AG10803 (cell line): Measurements from ENCODE around the gene SFXN3.

Experiments
- DNase-seq: peaks from one replicate; pipeline ENCODE4 v3.0.0; 2010; ENCODE audit warnings: low read depth
- H3K4me3 ChIP-seq: 2 replicates; pipeline ENCODE4 v1.5.1; 2011; ENCODE audit warnings: mild to moderate bottlenecking, low read length, control low read depth
- TF ChIP-seq, protein P1 (sequence below): conservative IDR thresholded peaks from 2 replicates; pipeline ENCODE4 v1.5.1; 2011; ENCODE audit warnings: mild to moderate bottlenecking, low read length, control low read depth, inconsistent platforms

The SFXN3 gene

DNA sequence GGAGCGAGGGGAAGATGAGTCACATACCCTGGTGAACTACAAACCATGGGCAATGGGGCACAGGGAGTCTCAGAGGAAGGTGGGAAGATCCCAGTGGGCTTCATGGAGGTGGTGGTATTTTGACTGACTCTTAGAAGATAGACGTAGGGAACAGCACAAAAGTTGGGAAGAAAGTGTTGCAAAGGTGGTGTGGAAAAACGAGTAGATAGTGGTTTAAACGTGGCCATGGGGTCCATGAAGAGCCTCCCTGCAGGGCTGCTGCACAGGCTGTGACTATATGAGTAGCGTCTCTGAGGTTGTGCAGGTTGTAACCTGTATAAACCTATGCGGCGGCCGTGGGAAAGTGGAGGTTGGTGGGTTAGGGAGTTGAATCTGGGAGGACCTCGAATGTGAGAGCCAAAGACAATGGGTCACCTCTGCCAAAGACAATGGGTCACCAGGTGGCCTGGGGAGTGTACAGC is 17.6 kb upstream of the SFXN3 start:
- TF ChIP-seq, protein P1, sequence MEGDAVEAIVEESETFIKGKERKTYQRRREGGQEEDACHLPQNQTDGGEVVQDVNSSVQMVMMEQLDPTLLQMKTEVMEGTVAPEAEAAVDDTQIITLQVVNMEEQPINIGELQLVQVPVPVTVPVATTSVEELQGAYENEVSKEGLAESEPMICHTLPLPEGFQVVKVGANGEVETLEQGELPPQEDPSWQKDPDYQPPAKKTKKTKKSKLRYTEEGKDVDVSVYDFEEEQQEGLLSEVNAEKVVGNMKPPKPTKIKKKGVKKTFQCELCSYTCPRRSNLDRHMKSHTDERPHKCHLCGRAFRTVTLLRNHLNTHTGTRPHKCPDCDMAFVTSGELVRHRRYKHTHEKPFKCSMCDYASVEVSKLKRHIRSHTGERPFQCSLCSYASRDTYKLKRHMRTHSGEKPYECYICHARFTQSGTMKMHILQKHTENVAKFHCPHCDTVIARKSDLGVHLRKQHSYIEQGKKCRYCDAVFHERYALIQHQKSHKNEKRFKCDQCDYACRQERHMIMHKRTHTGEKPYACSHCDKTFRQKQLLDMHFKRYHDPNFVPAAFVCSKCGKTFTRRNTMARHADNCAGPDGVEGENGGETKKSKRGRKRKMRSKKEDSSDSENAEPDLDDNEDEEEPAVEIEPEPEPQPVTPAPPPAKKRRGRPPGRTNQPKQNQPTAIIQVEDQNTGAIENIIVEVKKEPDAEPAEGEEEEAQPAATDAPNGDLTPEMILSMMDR = no peak
- no peak overlapping the region for H3K4me3 ChIP-seq
- DNase-seq = no peak

DNA sequence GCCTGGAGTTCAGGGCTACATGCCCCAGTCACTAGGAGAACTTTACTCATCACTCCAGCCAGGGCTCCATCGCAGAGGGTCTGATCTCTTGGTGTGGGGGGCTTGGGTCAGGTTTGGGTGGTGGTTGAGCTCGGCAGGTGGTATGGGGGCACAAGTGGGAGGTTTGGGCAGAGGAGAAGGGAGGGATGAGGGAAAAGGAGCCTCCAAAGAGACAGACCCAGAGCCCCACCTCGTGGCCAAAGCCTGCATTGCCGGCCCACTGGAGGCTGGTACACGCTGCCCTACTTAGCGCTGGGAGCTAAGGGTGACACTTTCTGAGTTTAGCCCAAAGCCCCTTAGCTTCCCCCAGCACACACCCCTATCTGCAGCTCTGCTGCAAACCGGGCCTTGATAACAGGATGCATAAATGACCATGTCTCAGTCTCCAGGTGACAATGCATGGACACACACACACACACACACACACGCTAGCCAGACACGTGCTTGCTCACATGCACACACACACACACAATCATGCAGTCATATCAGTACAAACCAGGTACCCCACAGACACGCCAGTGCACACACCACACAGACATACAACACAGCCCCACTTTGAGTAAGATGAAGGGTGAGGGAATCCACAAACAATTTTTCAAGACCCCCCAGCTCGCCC is 16.7 kb upstream of the SFXN3 start:
- TF ChIP-seq, protein P1 = peak; percentile 94
- H3K4me3 ChIP-seq = no peak overlapping the region
- DNase-seq = peak; percentile 47

DNA sequence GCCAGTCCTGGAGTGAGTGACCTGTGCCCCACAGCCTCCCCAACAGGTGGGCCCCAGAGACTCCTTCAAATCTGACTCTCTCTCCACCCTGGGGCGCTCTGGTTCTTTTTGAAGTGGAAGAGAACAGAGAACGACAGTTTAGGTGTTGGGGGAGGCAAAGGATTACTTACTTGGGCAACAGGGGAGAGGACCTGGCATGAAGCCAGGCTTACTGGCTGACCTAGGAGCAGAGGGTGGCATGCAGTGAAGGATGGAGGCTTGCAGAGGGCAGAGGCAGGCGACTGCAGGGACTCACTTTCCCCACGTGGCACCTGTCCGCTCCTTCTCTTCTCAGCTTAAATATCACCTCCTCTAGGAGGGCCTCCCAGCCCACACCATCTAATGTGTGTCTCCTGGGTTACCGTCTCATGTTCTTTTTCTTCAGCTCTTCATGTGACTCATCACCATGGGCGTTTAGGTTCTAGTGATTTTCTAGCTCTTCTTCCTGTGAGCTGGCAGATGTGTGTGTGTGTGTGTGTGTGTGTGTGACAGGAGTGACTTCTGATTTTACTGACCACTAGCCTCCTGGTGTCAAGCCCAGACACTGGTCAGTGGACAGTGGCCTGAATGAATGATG is 16.0 kb upstream of the SFXN3 start:
- H3K4me3 ChIP-seq = no peak overlapping the region
- peak; percentile 88 for DNase-seq
- TF ChIP-seq, protein P1 = no peak

DNA sequence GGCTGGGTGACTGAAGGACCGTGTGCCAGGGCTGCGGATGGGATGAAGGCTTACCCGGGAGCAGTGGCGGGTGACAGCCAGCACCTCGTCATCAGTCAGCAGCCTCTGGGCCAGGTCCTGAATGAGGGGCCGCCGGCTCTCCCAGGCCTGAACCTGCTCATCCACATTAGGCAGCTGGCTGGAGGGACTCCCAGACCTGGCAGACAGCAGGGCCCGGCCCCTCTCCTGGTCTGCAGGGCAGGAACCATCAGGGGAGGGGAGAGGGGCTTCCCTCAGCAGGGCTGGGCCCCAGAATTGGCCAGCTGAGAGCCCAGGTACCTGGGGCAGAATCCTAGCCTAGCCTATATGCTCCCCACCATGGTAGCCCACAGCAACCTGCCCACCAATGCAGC is 15.5 kb upstream of the SFXN3 start:
- TF ChIP-seq, protein P1 = no peak
- no peak overlapping the region for H3K4me3 ChIP-seq

DNA sequence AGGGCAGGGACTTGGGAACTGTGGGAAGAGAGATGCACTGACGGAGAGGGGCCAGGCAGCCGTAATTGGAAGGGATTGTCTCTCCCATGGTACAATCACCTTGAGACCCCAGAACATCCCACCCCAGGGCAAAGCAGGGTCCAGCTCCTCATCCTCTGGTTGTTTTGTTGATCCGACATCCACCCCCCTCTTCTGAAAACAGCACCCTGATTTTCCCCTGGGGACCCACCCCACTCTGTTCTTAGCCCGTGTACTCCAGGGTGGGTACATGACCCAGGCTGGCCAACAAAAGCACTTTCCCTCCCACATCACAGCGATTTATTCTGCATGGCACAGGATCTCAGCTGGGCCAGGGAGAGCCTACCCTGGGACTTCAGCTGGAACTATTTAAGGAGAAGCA is 14.2 kb upstream of the SFXN3 start:
- TF ChIP-seq, protein P1 = no peak
- H3K4me3 ChIP-seq = no peak overlapping the region
- no peak for DNase-seq

More for the DNA sequence above, 15.5 kb upstream of the SFXN3 start:
- no peak for DNase-seq

DNA sequence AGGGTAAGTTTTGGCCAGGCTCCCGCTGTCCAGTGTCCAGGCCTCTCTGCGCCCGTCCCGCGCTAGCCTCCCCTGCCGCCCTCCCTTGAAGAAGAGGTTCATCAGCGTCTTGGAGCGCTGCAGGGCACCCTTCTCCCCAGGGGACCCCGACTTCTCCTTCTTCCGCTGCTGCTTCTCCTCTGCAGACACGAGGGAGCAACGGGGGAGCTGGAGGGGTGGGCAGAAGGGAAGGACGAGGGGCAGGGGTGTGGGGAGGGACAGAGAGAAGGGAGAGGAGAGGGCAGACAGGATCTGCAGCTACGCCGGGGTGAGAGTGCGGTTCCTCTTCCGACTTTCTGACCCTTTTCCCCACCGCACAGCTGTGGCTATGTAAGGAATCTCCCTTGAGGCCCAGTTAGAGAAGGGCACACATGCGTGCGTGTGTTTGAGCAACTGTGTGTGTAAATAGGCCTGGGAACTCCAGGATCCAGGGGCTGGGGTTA is 12.9 kb upstream of the SFXN3 start:
- TF ChIP-seq, protein P1 = no peak
- no peak for DNase-seq
- no peak overlapping the region for H3K4me3 ChIP-seq
